Stimulated activated CD4-positive, alpha-beta T cell treated with anti-CD3 and anti-CD28 coated beads, Interleukin-1b, Interleukin-23, amount 100 ng/mL, for 1 hour (primary cell): Measurements from ENCODE around the gene ABCG1.

ENCODE experiments used
- DNase-seq, 2 donors: peaks; one replicate each; pipeline ENCODE4 v3.0.0-alpha.2; 2020; ENCODE audit warnings: low read depth in 2 of 2

ABCG1 gene

GRCh38 chr21:42191696-42192595, 27.0 kb upstream of the ABCG1 start:
- no peak for DNase-seq

DNA sequence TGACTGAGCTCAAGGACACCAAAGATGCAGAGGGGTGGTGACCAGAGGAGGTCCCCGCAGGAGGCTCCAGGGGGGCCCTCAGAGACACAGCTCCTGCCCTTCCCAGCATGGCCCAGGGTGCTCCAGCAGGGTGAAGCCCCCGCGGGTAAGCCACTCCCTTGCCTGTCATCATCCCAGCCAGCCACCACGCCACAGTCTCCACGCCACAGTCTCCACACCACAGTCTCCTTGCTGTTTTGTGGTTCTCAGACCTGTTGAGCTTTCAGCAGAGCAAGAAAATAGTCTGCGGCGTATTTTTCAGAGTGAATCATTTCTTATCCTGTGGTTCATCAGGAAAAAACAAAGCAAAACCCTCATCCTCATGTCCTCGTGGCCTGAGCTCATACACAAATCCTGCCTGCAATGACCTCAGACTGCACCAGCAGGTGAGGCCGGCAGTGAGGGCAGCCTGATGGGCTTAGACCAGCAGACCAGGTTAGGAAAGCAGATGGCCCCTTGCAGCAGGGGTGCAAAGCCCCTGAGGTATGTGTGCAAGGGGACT, 25.7 kb upstream of the ABCG1 start:
- DNase-seq, result peak in 1 of 2 donors; percentile 37

DNA sequence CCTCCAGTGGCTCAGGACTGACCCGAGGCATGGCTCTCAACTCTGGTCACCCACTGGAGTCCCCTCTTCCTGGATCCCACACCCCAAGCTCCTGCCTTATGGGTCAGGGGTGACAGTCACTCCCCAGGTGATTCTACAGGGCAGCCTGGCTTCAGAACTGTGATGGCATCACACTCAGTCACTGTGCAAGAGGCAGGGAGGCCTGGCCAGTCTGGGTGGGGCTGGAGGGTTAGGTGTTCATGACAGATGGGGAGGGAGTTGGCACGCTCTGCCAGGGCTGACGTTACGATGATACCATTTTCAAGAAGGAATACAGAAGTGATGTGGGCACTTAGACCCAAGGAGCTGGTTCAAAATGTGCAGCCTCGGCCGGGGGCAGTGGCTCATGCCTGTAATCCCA, 25.2 kb upstream of the ABCG1 start:
- DNase-seq, result no peak

DNA sequence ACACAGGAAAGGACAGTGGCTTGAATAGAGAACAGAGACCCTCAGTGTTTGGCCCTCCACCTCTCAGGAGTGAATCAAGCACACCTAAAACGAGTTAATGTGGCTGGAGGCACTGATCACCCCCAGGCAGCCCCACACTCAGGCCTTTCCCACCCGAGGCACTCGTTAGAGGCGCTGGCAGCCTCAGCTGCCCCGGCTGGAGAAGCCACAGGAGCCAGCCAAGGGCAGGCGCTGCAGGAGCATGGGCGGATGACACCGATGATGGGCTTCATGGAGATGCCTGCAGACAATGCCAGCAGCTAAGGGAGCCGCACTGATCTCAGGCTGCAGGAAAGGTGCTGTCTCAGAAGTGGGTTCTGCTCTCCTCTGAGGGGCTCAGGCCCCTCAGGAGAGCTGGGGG, 24.1 kb upstream of the ABCG1 start:
- no peak for DNase-seq

GRCh38 chr21:42195378-42196031, 23.4 kb upstream of the ABCG1 start:
- DNase-seq, result no peak

DNA sequence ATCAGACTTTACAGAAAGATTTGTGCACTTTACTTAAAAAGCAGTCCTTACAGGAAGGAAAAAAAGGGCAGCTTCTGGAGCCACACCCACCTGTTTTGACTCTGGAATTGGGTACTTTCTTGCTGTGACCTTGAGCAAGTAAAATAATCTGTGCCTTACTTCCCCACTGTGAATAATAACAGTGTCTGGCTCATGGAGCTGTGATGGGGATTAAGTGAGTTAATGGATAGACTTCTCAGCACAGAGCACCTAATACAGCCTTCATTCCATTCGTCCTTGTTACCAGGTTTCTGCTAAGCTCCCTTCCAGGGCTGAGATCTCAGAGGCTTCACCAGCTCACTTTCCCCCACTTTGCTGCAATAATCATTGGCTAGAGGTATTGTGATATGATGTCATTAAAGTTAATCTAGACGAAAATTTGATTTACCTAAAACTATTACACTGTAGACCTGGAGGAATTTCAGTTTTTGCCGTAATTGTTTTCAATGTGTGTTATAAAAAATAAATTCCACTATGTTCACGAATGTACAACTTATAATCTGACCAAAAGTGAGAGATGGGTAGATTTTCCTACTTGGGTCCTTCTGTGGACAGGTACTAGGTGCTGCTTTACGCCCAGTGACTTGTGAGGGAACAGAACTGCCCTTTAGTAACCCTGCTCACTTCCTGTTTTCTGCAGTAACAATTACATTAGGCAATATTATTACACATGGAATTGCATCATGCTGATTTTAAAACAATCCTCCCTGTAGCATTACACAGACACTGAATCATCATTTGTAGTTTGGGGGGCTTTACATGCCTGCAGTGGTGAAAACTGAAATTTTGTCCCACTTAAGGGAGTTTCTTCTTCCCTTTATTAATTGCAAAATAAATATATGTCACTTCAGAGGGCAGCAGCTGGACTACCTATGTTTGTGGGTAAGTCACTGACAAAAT, 19.7 kb upstream of the ABCG1 start:
- DNase-seq, result no peak

- DNase-seq, result no peak
Measured at GRCh38 chr21:42199868-42200463, 19.0 kb upstream of the ABCG1 start.

DNA sequence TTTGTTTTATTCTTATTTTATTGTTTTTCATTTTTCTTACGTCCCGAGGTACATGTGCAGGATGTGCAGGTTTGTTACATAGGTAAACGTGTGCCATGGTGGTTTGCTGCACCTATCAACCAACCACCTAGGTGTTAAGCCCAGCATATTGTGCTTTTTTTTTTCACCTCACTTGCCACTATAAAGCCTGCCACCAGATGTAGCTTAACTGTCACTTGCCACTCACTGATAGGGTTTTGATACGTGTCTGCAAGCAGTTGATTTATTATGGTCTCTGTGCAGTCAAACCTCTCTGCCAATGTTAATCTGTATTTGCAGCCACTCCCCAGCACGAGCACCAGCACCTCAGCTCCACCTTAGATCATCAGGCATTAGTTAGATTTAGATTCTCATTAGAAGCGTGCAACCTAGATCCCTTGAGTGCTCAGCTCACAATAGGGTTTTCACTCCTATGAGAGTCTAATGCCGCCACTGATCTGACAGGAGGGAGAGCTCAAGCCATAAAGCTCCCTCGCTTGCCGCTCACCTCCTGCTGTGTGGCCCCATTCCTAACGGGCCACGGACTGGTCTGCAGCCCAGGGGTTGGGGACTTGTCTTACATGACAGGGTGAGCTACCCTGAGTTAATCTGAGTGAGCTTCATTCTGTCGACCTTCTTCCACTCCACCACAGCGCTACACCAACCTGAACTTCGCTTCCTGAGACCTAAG, 17.9 kb upstream of the ABCG1 start:
- DNase-seq, result no peak

GRCh38 chr21:42201615-42202161, 17.3 kb upstream of the ABCG1 start:
- no peak for DNase-seq

DNA sequence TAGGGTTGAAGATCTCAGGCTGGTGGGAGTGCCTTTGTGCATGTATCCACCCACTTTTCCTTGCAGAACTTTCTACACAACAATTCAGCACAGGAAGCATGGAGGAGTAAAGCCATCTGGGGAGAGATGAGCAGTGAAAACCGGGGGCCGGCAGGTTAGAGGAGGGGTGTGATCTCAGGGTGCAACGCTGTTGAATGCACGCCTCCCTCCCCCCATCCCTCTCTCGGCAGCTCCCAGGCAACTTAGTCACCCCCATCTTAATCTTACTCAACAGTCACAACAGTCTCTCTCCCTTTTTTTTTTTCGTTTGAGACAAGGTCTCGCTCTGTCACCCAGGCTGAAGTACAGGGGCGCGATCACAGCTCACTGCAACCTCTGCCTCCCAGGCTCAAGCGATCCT, 16.6 kb upstream of the ABCG1 start:
- DNase-seq, result no peak

DNA sequence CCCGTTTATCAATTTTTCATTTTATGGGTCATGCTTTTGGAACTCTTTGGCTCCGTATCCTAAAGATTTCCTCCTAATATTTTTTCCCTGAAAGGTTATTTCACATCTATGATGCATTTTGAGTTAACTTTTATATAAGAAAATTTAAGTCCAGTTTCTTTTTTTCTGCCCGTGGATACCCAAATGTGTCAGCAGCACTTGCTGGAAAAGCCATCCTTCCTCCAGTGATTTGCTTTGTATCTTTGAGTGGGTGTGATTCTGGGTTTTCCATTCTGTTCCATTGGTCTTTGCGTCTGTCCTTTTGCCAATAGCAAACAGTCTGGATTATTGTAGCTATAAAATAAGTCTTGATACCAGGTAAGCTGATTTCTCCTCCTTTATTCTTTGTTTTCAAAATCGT, 15.6 kb upstream of the ABCG1 start:
- no peak for DNase-seq

DNA sequence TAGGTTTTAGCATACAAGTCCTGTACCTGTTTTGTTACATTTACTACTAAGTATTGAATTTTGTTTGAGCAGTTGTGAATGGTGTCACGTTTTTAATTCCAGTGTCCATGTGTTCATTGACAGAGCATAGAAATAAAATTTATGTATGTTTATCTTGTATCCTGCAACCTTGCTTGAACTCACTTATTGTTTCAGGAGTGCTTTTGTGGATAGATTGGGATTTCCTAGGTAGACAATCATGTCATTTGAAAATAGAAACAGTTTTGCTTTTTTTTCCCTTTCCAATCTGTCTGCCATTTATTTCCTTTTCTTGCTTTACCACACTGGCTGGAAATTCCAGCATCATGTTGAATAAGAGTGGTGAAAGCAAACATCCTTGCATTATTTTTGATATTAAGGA, 15.0 kb upstream of the ABCG1 start:
- DNase-seq, result no peak

DNA sequence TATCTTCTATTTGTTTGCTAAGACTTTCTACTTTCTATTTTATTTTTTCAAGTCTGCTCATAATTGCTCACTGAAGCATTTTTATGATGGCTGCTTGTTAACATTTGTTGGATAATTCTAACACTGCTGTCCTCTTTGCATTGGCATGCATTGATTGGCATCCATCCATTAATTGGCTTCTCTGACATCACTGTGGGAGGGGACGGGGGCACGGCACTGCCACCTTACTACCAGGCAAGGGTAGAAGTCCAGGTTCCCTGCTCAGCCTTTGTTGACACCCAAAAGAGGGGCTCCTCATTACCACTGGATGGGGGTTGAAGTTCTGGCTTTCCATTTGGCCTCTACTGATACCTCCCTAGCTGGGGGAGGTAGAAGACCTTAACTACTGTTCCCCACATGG, 11.5 kb upstream of the ABCG1 start:
- DNase-seq, result no peak

GRCh38 chr21:42208036-42208435, 10.9 kb upstream of the ABCG1 start:
- DNase-seq, result no peak

DNA sequence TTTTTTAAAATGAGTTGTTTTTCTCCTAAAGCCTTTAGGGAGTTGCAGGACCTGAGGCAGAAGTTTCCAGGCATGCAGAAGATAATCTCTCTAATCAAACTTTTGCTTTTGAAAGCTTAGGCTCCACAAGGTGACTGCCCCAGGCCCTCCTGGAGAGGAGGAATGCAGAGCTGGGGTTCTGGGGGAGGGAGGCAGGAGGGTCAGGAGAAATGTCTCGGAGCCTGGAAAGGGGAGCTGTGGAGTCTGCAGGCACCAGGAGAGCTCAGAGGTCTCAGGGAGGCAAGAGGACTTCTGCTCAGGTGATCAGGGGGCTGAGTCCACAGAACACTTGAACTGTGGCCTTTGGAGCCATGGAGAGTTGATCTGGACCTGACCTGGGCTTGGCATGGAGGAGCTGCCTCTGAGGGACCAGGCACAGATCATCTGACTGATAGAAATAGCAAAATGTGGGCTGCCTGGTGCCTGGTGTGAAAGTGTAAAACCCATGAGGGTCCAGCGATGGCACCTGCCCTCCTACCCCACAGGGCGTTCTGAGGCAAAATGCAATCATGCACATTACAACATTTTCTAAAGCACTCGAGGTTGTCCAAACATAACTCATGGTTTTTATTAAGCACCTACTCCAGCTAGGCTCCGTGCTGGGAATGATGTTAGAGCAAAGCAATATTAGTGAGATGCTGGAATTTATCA, 10.0 kb upstream of the ABCG1 start:
- no peak for DNase-seq

DNA sequence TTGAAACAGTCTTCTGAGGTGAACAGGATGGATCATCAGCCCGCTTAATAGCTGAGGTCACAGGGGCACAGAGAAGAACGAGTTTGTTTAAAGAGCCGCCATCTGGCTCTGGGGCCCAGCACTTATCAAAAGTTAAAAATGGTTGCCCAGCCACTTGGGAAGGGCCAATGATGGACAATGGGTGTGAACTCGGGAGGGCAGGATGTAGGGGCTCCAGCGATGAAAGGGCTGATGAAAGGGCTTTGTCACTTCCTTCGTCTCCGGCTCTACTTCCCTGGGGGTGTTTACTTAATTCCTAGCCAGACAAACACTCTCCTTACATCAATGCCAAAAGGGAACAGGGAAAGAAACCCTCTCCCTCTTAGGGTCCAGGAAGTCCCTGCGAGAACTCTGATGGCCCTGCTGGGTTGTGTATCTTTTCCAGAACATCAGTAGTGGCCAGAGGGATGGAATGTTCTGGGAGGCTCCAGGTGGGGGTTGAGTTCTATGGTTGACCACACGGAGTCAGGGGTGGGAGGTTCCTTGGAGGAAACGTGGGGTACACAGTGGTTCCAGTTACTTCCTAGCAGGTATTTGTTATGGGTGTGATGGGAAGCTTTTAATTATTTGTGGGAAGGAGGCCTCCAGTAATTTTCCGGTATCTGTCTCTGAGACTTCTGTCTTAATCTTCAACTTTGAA, 9.0 kb upstream of the ABCG1 start:
- DNase-seq, result no peak

GRCh38 chr21:42212266-42212665, 6.7 kb upstream of the ABCG1 start:
- no peak for DNase-seq

GRCh38 chr21:42213082-42213774, 5.7 kb upstream of the ABCG1 start:
- DNase-seq, result no peak
